HG03175 (cell line): ENCODE measurements around the gene PPIE.
A peak's percentile ranks its signal among the peaks of the same experiment; 100 is the strongest.
"Not testable (repeated sequence)": the region's sequence is repeated elsewhere in the genome, so short reads cannot be mapped to it uniquely, and the experiment has no call there.

Source experiments
- ATAC-seq: cut with Tn5 transposase; IDR thresholded peaks from one replicate; pipeline ENCODE4 v1.9.1; 2021; ENCODE audit warnings: mild to moderate bottlenecking, moderate library complexity; ENCODE audit not compliant: unreplicated experiment

PPIE gene

DNA sequence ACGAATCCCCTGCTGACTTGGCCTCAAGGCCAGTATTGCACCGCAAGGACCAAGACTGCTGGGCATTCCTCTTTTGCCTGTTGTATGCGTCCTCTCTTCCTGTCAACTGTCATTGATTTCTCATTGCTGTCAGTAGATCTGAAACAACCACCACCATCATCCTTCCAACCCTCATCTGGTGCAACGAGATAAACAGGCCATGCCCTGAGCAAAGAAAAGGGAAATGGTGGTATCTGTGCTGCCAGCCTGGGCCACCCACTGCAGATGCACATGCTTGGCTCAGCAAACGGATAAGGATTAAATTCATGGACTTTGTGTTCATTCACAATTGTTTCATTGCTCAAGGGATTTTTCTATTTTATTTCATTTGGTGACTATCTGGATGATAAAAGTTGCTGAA, 18.8 kb downstream of the PPIE start:
- no peak for ATAC-seq

DNA sequence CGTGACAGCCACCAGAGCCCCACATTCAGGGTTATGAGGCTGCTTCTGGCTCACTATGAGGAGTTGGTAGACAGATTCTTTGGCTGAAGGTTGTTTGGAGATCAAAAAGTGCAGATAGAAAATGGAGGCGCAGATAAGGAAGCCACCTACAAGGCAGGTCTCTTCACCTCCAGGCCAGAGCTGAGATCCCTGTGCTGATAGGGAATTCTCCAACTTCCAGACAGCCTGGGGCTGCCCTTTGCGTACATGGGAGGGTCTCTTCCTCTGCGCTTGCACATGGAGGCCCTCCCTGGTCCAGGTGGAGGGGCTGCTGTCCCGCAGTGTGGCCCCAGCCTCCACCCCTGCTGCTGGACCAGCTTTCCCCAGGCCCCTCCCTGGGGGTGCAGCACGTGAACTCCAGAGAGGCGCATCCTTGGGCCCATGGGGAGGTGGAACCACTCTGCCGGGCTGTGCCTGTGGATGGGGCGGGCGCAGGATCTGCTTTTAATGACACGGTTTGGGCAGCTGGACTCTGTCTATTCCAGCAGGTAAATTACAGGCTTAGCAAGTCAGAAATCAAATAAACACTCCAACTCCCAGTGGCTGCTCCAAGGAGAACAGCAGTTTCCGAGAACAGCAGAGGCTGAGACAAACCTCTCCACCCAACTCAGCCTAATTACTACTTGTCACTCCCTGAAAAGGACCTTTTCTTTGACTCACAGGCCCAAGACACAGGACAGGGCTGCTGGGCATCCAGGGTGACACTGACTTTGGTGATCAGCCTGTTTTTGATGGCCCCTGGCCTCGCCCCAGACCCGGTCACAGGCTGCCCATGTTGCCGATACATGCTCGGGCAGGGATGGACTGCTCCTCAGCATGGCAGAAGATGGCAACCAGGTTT, 20.1 kb downstream of the PPIE start:
- ATAC-seq = no peak

DNA sequence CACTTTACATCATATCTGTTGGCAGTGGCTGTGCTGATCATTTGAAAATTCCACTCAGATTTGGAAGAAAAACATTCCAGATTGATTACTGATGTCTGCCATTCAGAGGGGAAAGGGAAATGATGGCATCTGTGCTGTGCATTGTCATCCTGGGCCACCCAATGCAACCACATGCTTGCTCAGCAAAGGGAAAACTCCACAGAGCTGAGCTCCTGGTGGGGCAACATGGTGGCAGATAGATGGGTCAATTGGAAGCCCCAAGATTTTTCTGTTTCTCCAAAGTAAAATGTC, 20.7 kb downstream of the PPIE start:
- no peak for ATAC-seq

DNA sequence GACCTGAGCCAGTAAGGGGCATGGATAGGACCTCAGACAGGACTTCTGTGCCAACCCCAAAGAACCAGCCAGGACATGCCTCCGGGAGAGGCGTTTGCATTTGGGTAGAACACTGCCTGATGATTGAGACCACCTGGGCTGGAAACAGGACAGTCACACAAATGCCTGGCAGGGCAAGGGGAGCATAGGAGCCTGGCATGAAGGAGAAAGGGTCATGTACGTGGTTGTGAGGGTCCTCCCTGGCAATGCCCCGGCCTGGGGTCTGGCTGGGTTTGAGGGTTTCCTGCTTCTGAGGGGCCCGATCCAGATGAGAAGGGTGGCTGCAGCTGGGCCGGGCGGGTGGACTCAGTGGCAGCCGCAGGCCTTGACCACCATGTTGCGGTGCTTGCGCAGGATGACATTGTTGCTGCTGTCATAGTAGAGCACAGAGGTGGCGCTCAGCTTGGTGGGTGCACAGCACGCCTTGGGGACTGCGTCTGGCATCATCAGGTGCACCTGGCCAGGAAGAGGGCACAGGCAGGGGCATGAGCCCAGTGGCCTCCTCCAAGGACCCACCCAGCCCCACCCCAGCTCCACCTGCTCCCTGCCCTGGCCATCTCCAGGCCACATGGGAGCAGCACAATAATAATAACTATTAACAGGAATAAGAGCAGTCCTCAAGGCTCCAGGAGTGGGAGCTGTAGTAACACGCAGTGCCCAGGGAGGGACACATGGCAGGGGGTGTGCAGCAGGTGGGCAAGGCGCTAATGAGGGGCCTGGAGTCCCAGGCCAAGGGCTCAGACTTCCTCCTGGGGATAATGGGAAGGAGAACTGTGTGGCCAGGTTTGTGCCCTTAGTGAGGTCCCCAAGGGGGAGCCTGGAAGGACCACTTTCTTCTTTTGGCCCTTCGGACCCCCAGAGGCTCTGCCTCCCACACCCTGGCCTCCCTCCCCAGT, 21.7 kb downstream of the PPIE start:
- ATAC-seq = no peak

DNA sequence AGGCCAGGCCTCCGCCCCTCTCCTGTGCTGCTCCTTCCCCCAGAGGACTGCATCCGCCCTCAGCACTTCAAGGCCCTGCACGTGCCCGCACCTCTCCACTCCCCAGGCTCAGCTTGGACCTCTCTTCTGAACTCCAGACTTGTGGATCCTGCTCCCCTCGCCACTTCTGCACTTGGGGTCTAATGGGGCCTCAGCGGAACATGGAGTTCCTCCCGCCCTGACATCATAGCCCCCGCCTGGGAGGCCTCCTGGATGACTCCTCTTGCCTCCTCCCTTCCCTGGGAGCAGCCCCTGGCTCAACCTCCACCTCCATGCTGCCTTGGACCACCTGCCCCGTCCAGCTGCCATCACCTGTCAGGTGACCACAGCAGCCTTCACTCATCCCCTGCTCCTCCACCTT, 22.3 kb downstream of the PPIE start:
- ATAC-seq = no peak

DNA sequence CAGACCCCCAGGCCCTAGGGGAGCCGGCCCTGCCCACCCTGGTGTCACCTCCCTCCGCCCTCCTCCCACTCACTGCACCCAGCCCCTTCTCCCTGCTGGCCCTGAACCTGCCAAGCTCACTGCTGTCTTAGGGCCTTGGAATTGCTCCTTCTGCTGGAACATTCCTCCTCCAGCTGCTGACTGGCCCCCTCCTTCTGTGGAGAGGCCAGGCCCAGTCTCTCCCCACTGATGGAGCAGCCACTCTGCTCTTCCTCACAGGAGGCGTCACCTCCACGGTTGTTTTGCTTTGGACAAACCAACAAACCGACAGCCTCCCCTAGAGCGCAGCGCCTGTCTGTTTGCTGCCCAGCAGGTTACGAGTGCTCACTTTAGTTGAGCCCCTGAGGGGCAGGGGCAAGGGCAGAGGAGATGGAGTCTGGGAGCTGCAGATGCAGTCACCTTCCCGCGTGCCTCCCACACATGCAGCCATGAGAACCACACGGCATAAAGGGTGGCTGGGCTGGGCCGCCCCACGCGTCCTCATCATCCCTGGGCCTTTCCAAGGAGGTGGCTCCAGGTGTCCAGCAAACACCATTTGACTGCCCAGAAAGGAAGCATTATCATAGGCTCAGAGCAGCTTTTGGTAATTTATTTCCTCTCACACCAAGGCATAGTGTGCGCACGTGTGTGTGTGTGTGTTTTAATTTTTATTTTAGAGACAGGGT, 23.0 kb downstream of the PPIE start:
- ATAC-seq = no peak

DNA sequence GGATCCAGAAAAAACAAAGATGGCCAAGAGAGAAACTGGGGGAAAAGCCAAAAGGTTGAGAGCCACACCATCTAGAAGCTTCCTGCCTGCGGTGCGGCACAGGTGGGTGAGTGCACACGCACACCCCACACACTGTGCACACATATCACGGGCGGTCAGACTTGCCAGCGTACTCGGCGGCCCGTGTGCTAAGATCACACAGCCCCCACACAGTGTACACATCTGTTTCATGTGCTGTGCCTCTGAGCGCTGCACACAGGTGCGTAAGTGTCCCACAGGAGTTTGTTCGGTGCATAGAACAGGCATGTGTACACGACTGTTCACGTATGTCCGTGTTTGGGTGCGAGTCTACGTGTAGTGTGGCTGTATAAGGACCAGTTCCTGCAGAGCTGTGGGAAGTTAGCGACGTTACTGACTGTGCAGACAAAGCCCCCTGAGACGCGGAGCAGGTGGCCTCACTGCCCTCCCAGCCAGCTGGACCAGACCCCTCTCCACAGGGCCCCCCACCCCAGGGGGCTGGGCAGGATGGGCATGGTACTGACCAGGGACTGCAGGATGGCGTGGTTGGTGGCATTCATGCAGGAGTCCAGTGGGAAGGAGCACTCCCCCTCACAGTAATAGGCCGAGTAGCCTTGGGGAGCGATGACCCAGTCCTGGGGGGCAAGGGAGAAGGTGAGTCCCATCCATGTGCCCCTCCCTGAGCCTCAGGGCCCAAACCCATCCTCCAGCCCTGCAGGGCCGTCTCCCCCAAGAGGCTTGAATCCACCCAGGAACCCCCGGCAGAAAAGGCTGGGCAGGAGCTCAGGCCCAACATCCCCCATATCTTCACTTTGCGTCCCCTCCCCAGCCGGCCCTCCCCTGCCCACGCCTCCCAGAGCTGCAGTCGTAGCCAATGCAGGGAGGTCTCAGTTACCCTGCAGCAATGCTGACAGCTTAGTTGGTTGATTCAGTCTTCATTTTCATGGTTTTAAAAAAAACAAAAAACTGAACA, 24.2 kb downstream of the PPIE start:
- no peak for ATAC-seq

DNA sequence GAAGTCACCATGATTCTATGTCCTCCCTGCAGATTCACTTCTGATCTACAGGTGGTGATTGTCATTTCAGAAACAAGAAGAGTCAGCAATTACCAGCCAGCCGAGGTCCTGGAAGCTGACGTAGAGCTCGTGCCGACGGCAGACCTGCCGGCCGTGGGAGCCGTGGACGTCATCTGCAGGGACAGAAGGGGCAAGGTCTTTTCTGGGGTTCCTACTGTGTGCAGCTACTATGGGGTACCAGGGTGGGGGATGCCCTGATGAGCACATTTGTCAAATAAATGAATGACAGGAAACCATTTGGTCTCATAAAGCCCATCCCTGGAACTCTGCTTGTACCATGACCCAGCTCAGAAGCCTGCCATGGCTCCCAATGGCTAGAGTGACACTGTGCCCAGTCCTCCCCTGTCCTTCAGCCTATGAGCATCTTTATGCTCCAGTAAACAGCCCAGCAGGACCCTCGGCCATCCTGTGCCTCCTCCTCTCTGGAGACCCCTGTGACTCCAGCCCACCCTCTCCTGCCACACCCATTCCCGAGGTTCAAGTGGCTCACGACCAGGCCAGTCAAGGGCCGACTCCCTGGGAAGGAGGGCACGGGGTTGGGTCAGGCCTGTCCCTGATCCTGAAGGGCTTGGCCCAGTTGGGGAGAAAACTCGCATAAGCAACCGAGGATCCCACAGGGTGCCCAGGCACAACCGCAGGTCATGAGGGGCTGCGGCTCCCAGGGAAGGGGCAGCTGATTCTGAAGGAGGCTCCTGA, 25.1 kb downstream of the PPIE start:
- ATAC-seq = not testable (repeated sequence)

DNA sequence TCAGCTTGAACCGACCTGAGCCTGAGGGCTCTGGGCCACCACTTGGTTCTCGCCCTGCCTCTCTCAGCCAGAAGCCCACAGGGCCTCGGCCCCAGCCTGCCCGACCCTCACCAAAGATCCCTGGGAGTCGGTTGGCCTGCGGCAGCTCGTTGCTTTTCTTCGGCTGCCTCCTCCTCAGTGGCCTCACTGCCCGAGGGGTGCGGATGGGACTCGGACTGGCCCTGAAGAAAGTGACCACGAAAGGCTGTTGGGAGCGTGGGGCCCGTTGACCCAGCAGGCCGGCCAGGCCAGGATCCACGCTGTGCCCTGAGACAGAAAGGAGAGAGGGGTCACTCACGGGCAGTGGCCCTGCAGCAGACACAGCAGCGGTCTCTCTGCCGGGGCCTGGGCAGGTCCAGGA, 25.8 kb downstream of the PPIE start:
- not testable (repeated sequence) for ATAC-seq

DNA sequence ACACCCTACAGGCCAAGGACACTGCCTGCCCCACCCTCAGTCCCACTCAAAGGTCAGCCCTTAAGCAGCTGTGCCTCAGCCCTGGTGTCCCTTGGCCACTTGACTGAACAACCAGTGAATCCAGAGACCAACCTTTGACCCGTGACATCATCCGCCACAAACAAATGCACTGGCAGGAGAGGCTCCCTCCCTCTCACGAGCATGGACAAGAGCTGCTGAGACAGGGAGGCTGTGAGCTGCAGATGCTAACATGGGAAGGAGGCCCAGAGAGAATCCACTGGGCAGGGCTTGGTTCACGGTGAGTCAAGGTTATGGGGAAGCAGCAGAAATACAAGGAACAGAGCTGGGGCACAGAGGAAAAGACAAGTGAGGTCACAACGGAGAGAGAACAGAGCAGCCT, 27.8 kb downstream of the PPIE start:
- not testable (repeated sequence) for ATAC-seq

DNA sequence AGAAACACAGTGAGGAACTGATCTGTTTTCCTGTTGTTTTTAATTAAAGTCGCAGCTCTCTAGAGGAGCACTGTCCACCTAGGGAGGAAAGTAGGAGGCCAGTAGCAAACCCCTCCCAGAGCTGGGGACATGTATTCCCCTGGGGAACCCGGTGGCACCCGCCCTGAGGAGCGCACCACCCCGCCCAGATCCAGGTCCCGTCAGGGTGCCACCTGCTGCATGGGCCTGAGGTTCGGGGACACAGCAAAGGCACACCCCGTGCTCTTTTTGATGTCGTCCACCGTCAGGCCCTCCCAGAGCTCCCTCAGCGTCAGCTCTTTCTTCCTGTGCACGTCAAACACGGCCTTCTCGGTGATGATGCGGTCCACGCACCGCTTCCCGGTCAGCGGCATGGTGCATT, 30.8 kb downstream of the PPIE start:
- not testable (repeated sequence) for ATAC-seq

DNA sequence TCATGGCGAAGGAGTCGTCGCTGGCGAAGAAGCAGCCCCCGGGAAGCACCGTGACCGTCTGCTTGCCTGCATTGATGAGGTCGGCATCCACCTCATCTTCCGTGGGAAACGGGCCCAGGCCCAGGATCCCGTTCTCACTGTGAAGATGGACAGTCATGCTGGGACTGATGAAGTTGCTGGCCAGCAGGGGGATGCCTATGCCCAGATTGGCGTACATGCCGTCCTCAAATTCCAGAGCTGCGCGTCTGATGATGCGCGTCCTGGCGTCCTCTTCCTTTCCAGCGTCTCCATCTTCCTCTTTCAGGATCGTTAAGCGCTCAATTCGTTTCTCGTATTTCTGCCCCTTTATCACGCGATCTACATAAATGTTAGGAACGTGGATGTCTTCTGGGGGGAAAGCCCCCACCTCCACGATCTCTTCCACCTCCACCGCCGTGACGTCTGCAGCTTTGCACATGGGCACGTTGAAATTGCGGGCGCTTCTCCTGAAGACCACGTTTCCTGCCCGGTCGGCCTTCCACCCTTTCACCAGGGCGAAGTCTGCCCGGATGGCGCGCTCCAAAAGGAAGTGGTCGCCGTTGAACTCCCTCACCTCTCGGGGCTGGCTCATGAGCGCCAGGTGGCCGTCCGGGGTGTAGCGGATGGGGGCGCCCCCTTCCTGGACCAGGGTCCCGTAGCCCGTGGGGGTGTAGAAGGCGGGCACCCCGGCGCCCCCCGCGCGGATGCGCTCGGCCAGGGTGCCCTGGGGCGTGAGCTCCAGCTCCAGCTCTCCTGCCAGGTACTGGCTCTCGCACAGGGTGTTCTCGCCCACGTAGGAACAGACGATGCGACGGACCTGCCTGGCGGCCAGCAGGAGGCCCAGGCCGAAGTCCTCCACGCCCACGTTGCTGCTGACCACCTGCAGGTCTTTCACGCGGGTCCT, 31.7 kb downstream of the PPIE start:
- ATAC-seq = peak; percentile 46

DNA sequence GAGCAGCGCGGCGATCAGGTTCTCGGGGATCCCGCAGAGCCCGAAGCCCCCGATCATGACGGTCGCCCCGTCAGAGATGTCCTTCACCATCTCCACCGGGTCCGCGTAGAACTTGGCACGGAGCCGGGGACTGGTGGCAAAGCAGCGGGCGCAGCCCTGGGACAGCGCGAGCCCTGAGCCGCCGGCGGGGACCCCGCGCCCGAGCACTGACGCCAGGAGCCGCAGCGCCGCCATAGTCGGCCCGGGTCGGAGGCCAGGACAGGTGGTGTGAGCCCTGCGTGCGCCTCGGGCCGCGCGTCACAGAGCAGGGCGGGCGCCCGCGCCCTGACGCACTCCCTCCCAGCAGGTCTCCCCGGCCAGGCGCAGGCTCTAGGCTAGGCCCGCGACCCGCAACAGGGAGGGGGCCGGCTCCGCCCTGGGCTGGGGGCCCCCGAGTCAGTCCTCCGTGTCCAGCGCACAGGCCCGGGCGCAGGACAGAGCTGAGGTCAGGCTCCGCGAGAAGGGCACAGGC, 32.4 kb downstream of the PPIE start, which contains the start of gene OXCT2:
Gene OXCT2 (minus strand): TSS at position 327 of the 511 bp plus-strand sequence. CDS start 93 bp downstream, at position 234.
- peak; percentile 52 for ATAC-seq

DNA sequence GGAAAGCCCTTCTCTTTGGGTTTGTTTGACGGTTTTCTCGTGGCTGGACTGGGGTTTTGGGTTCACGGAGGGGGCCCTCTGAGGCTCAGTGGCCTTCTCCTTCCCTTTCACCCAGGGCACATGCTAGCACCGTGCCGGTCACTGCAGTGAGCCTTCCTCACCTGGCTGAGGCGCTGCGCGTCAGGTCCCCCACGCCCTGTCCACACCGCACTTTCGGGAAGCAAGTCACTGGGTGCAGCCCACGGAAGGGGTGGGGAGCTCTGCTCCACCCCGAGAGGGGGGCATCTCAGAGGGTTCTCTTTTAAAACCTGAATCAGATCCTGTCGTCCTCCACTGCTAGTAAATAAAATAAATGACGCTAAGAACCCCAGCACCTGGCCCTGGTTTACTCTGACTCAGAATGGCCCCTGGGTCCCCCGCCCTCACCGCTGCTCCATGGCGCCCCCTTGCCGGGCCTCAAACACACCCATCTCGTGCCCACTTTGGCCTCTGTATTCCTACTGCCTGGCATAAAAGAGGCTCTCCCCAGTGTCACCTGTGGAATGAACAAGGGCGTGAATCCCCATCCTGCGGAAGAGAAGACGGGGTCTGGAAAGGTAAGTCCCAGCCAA, 34.8 kb downstream of the PPIE start:
- not testable (repeated sequence) for ATAC-seq

DNA sequence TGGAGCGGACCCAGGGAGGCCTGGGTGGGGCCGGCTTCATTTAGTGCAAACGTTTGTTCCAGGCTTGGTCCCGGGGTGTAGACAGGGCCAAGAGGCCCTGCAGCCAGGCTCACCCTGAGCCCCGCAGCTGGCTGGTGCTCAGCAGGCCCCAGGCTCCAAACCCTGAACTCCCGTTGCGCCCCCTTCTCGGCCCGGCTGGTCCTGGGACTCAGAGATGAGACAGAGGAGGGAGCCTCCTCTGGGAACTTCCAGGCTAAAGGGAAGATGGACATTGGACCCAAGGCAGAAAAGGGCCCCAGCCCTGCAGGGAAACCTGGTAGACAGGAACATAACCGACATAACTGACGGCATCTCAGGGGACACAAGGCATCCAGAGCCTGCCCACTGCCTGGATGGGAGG, 36.5 kb downstream of the PPIE start:
- ATAC-seq = not testable (repeated sequence)

DNA sequence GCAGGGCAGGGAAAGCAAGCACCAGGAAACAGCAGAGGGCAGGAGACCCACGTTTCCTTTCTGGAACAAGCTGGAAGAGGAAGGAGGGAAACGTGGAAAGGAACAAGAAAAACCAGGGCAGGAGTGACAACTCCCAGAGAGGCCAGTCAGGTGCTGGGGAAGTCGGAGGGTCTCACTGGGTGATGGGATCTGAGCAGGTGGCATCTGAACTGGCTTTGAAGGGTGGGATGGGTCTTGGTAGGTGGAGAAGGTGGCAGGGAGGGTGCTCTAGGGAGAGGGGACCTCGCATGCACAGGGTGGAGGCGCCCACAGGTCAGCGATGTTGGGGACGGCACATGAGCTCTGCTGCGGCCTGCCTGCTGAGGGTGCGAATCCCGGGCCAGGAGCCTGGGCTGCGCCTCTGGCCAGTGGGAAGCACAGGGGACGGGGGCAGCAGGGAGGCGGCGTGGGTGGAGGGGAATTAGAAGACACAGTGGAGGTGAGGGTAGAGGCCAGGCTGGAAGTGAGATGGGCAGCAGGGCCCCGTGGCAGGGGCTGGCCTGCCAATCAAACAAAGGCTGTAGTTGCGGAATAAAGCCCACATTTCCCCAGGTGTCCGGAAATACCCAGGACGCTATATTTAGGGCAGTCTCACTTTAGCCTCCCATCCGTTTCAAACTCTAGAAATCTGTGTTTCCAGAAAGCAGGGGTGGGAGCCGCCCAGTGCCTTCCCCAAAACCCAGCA, 37.2 kb downstream of the PPIE start:
- peak; percentile 37 for ATAC-seq

DNA sequence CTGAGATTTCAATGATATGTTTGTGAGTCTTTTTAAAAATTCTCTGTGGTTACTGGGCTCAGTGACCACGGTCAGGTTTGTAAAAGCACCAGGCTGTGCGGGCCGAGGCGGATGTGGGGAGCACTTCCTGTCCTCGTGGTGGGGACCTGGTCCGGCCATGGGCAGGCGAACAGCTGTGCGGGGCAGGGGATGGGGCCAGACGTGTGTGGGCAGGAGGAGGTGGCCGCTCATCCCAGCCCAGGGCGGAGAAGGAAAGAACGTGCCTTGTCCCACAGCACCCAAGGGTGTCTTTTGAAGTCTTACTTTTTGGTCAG, 37.7 kb downstream of the PPIE start:
- ATAC-seq = peak; percentile 42
